NCI-H748 treated with DMSO at 0.1 percent for 48 hours (cell line): ENCODE data around the gene GASK1A.

Source experiments
- DNase-seq: peaks from one replicate; lab custom pipeline; 2025; lab: John Stamatoyannopoulos, UW

GASK1A gene

DNA sequence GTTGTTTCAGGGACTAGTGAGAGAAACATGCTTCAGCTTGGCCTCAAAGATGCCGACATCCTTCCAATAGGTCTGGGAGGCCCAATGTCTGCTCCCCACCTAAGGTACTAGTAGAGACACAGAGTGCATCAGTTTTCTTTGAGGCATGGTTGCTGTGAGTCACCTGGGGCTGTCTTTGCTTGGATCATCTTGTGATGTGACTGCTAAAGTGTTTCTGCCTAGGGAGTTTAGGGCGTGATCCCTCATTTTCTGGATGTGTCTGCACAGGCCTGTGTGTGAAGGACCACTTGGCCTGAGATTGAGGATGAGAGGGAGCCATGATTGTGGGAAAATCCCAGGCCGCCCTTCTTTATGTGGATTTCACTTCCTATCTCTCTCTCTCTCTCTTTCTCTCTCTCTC is 4.8 kb downstream of the GASK1A start:
- no peak for DNase-seq

GRCh38 chr3:42984701-42985100 is 5.6 kb downstream of the GASK1A start:
- no peak for DNase-seq

- DNase-seq: no peak
These were observed 9.0 kb downstream of the GASK1A start for GRCh38 chr3:42988097-42988496.

DNA sequence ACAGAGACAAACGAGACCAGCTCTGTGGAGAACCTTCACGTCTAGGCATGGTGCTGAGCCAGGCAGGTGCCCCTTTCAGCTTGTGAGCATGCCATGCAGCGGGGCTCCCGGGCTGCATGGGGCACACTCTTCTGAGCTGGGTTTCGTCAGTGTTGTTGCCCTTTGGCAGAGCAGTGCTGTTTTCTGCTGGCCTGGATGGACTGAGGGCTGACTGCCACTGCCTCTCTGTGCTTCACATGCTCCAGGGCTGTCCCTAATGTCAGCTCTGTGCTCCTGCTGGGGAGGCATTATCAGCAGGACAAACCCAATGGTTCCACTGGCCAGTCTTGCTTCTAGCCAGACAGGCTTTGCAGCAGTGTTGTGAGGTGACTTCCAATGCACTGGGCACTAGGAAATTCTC is 9.5 kb downstream of the GASK1A start:
- DNase-seq: no peak

DNA sequence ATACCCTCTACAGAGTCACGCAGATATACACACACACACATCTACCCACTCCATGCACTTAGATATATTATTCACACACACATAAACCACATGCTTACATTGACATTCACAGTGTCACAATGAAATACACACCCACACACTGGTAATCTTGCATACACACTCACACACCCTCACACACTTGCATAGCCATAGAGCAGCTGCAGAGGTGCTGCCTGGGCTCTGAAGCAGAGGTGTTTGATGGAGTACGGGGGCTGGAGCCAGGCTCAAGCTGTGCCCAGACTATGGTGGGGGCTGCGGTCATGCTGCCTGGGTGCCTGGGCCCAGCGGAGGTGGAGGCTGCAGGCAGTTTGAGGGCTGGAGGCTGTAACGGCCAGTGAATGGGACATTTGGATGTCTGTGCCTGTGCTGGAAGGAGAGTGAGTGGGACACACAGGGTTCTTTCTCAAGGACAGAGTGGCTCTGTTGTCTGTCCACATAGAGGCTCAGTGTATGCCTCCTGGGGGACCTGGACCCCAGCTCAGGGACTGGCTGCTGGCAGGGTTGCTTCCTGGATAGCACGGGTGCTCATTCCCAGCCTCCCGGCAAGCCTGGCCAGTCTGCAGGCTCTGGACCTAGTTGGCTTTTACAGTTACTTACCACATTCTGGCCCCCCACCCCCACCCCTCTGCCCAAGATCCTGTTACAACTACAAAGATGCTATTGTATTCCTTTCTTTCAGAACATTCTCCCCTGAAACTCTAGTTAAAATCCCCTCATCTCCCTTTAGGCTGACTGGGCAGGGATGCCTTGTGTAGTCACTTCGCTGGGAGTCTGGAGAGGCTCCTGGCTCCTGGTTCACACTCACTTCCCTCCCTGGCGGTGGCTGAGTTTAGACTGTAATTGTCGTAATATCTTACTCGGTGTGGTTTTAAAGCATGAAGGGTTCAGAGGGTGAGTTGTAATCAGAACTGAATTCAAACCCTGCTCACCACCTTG is 12.5 kb downstream of the GASK1A start:
- DNase-seq: no peak

DNA sequence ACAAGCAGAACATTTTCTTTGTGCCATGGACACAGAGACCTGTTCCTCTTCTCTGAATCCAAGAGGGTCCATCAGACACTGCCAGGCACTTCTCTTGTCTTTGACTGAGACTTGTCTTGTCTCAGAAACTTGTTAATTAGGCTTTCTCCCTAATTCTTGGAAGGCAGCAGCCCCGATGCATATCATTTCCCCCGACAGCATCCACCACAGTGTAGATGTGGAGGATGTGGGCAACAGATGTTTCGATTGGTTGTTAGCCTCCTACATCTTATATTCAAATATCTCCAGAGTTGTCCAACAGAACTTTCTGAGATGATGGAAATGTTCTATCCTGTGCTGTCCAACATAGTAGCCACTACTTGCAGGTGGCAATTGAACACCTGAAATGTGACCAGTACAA is 15.5 kb downstream of the GASK1A start:
- DNase-seq: no peak

GRCh38 chr3:42996021-42996420 is 16.9 kb downstream of the GASK1A start:
- DNase-seq: no peak

DNA sequence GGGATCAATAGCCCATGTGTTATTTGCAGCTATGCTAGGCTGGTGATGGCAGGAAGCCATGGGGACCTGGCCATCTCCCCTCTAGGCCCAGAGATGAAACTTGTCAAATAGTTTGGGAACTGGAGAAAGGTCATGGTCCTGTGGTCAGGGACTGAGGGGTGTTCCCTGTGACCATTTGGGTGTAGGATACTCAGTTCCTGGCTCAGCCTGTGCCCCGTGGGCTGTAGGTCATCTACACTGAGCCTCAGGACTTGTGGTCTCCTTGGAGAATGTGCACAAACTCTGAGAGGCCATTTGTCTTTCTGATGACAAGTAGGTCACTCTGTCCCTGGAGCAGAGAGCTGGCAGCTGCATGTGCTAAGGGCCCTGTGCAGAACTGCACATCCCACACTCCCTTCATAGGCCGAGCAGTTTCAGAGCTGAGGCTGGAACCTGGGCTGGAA is 17.5 kb downstream of the GASK1A start:
- no peak for DNase-seq

DNA sequence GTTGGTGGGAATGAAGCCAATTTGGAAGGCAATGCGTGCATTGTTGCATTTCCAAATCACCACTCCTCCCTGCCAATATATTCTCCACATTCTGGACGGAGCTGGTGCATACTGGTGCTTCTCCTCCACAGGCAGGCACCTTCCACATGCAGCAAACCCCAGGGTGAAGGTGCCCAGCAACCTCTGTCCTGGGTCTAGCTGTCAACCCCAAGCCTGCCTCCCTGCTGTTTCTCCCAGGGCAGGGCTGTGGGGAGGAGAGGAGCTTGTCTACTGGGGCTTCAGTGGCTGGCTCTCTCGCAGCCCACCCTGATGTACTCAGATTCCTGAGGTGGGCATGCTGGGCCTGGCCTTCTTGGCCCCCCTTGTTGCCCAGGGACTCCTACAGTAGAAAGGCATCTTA is 20.1 kb downstream of the GASK1A start:
- DNase-seq: no peak

- DNase-seq: no peak
These were observed 20.5 kb downstream of the GASK1A start for GRCh38 chr3:42999632-43000031.

- no peak for DNase-seq
These were observed 21.3 kb downstream of the GASK1A start for GRCh38 chr3:43000387-43000786.

- no peak for DNase-seq
These were observed 22.0 kb downstream of the GASK1A start for GRCh38 chr3:43001094-43001553.

DNA sequence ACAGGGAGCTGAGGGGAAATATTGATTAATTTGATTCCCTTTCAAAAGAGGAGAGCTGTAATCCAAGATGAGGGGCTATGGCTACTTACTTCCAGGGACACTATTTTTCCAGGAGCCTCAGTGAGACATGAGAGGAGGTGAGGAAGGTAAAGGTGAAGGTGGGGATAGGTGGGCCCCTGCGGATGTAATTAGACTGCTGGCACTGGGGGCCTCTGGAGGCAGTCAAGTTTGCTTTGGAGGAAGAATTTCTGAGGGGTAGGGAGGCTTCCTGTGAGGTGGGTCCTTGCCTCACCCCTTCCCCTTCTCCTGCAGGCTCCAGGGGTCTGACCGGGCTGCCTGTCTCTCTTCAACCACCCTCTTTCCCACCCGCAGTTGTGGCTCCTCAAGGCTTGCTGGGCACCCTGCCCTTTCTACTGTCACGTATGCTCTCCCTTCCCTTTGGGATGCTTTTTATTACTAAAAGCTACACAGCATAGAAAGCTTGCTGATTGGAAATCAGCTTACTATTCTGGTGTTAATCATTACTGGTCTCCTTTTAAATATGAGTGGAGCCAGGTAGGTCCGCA is 22.5 kb downstream of the GASK1A start:
- DNase-seq: no peak

- no peak for DNase-seq
These were observed 25.2 kb downstream of the GASK1A start for GRCh38 chr3:43004282-43004681.

GRCh38 chr3:43005253-43005652 is 26.1 kb downstream of the GASK1A start:
- DNase-seq: no peak

GRCh38 chr3:43005981-43006380 is 26.9 kb downstream of the GASK1A start:
- no peak for DNase-seq

DNA sequence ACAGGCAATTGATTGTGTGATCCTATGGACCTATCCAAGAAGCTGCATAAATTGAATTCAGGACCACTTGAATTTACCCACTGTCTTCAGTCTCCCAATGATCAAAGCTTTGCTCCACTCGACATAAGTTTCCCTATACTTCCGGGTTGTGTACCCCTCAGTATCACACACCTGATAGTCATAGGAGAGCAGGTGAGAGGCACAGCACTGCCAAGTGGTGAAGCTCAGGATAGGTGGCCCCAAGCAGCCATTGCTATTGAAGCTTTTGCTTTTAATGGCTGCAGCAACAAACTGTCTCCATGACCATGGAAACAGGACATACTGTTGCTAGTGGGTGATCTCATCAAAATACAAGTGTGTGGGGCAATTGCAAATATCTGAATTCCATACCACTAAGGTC is 27.7 kb downstream of the GASK1A start:
- no peak for DNase-seq

GRCh38 chr3:43009547-43009946 is 30.4 kb downstream of the GASK1A start:
- DNase-seq: no peak

- no peak for DNase-seq
These were observed 31.5 kb downstream of the GASK1A start for GRCh38 chr3:43010638-43011037.

- DNase-seq: no peak
These were observed 32.5 kb downstream of the GASK1A start for GRCh38 chr3:43011638-43012037.

GRCh38 chr3:43012174-43012573 is 33.1 kb downstream of the GASK1A start:
- DNase-seq: no peak

- DNase-seq: no peak
These were observed 34.1 kb downstream of the GASK1A start for GRCh38 chr3:43013256-43013655.

DNA sequence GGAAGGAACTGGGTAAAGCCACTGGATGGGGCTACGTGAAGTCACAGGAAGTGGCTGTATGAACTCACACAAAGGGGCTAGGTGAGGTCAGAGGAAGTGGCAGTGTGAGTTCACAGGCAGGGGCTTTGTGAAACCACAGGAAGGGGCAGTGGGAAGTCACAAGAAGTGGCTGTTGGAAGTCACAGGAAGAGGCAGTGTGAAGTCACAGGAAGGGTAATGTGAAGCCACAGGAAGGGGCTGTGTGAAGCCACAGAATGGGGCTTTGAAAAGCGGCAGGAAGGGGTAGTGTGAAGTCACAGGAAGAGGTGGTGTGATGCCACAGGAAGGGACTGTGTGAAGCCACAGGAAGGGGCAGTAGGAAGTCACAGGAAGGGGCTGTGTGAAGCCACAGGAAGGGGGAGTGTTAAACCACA is 34.6 kb downstream of the GASK1A start:
- no peak for DNase-seq
